GM21529 (cell line): ENCODE measurements around the gene VPS16.
A peak's percentile ranks its signal among the peaks of the same experiment; 100 is the strongest.

Experiments
- ATAC-seq: cut with Tn5 transposase; IDR thresholded peaks from one replicate; pipeline ENCODE4 v1.9.1; 2021; ENCODE audit not compliant: unreplicated experiment

The VPS16 gene

DNA sequence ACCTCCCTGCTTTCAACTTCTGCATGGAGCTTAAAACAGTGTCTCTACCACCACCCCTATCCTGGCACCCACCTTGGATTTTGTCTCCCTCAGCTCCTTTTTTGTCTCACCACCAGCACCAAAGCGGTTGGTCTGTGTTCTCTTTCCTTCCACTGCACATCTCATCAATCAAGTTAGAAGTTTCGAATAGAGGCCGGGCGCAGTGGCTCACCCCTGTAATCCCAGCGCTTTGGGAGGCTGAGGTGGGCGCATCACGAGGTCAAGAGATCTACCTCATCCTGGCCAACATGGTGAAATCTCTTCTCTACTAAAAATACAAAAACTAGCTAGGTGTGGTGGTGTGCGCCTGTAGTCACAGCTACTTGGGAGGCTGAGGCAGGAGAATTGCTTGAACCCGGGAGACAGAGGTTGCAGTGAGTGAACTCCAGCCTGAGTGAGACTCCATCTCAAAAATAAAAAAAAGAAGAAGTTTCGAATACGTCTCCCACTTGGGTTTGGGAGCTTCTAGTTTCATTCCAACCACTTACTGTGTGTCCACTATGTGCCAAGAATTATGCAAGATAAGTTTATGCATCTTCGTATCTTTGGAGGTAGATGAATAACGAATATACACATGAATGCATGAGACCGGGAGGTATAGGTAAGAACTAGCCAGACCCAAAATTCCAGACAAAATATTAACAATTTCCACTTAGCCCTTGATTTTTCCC lies 6.0 kb upstream of the VPS16 start:
- ATAC-seq, result no peak

DNA sequence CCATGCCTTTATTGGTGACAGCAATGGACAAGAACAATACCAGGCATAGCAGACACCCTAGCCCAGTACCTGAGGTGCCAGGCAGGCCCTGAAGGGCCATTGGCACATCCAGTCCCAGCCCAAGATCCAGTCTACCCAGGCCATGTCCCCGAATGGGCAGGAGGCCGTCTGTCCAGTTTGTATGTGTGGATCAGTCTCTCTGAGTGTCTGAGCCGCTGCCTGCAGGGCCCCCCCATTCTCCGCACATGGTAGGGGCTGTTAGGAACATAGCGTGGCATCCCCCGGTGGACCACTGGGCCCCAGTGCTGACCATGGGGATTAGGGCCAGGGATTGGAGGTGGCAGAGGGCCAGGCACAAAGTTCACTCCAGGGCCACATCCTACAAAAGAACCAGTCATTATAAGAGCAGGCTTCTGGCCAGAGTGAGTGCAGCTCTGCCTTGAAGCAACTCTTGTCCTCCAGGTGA lies 5.2 kb upstream of the VPS16 start:
- ATAC-seq, result no peak

DNA sequence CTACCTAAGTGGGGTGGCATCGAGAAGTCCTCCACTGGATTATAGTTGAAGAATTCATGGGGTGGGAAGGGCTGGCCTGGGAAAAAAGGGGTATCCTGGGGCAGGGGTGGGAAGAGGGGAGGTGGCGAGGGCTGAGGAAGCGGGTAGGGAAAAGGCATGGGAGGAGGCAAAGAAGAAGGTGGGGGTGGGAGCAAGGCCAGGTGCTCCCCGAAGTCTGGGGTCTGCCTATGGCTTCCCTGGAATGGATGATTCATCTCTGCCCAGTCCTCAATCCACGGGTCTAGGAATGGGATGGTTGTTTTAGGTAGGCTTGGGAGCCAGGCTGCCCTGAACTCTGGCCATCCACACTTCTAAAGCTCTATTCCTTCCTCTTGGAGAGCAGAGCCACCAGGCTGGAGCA lies 4.5 kb upstream of the VPS16 start:
- ATAC-seq, result no peak

DNA sequence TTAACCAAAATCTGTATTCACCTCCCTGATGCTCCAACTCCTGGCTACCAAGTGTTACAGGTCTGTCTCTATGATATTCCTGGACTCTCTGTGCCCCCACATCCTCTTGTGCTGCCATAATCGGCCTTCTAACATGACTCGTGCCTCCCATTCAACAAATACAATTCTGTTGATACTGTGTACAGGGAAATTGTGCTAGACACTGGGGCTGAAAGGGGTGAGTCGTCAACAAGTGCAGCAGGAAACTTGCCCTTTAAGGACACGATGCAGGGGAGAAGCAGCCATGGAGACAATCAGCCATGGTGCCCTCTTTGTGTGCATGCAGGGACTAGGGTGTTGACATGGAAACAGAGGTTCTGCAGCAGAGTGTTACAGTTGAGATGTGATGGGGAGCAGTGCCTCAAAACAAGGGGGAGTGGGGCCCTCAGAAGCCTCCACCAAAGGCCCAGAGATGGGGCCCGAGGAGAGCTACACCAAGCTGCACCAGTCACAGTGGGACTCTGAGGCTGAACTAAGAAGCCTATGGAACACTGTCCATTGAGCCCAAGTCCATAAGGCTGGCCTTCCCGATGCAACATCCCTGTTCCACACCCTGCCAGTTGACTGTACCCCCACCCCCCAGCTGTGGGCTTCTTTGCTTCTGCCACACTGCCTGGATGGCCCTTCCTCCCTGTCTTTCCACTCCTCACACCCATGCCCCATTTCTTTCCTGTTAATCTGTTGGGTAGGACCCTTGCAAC lies 3.2 kb upstream of the VPS16 start:
- no peak for ATAC-seq

DNA sequence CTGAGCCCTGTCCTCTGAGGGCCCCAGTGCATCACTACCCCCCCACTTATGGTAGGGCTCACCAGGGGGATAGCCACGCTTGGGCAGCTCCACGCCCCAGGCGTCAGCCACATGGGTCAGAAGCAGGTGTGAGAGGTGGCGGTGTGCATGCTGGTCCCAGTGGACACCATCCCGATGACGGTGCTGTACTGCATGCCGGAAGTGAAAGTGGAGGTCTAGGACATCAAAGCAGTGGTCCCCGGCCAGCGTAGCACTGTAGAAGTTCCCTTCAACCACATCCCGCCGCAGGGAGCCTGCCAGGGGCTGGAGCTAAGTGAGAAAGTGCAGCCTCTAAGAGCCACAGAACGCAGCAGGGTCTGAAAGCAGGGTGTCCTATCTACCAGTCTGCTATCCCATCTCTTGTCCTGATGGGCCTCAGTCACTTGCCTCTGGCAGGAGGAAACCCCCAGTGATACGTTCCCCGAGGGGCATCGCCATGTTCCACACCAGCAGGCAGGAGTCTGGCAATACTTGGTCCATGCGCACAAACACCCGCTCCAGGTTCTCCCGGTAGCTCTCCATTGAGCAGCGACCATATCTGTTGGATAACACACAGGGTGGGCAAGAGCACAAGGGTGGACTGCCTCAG lies 2.3 kb upstream of the VPS16 start:
- ATAC-seq, result no peak

DNA sequence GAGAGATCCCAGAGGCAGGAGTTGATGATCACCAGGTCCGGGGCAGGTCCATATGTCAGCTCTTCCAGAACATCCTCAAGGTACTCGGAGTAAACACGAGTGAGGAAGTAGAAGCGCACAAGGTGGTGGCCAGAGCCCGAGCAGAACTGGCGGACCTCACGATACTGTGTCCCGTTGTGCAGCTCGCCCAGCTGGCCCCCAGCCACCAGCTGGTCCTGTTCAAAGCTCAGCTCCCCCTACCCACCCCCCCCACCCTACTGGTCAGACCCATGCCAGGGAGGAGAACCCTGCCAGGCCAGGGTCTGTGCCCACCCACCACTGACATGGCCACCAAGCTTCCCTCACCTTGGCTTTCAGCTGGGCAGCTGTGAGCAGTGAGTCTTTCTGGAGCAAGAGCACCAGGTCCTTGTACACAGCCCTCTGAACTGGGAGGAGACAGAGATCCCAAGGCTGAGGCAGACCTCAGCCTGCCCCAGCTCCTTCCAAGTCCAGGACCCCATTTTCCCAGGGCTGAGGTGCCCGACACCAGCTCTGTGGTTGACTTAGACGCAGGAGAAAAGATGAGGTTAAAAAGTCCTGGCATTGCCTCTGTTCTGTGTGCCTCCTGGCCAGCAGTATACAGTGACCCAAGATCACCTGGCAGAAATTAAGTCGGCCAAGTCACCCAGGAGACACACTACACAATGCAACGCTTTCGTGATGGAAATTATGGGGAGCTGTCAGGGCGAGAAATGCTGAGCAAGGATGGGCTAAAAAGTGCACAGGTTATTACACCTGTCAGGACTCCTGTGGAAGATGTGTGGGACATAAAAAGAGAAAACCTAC lies 1.5 kb upstream of the VPS16 start:
- no peak for ATAC-seq

DNA sequence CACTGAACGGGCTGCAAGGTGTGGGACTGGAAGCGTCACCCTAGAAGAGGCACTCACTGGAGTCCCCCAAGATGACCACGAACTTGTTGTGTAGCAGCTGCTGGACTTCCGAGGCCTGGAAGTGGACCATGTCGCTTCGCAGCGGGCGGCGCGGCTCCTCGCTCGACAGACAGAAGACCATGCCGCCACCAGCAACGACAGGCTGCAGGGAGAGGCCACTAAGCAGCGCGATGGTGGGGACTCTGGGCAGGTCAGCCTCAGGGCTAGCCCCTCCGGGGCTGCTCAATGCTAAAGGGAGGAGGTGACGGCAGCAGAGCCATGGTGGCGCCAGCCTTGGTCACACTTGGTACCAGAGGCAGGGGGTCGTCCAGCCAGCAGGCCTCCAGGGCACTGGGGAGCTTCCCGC lies 810 bp upstream of the VPS16 start:
- no peak for ATAC-seq

DNA sequence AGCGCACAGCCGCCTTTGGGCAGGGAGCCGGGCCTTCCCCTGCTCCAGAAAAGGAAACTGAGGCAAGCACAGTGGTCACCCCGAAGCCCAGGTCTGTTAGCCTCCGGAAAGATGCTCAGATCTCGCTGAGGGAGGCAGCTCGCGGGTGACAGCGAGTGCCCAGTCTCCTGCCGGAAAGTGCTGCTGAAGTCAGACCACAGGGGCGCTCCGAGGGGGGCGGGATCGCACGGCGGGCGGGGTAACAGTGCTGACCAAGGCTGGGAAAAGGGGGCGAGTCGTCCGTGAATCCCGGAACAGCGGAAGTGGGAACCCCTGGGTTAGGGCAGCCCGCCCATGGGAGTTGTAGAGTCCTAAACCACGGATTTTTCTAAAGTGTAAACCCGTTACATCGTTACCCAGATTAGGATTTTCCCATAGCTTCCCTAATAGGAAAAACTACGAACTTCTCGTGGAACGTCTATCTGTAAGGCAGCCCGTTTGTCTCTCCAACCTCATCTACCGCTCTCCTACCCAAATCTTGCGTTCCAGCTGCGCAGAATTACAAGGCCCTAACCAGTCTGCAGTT lies 504 bp downstream of the VPS16 start:
- ATAC-seq, result peak; percentile 41

DNA sequence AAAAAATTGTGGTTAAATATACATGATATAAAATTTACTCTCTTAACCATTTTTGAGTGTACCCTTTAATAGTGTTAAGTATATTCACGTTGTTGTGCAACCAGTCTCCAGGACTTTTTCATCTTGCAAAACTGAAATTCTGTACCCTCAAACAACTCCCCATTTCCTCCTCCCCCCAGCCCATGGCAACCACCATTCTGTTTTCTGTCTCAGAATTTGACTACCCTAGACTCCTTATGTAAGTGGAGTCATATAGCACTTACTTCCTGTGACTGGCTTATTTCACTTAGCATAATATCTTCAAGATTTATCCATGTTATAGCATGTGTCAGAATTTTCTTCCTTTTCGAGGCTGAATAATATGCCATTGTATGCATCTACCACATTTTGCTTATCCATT lies 5.1 kb downstream of the VPS16 start:
- ATAC-seq, result no peak

DNA sequence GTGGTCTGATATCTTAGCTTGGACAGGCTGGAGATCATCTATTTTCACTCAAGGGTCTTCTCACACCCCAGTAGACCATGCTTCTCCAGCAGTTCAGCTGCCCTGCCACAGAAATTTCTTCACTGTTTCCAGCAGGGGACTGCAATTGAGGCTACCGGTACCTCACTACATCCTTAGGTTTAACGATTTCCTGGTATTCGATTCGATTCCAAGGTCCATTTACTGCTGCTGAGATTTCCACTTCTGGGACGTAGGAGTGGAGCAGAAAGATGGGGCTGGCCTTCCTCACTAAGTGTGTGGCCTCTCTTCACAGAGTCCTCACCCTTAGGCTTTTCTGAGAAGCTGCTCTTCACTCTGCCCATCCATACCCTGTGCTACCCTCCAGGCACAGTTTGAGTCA lies 6.2 kb downstream of the VPS16 start:
- no peak for ATAC-seq

DNA sequence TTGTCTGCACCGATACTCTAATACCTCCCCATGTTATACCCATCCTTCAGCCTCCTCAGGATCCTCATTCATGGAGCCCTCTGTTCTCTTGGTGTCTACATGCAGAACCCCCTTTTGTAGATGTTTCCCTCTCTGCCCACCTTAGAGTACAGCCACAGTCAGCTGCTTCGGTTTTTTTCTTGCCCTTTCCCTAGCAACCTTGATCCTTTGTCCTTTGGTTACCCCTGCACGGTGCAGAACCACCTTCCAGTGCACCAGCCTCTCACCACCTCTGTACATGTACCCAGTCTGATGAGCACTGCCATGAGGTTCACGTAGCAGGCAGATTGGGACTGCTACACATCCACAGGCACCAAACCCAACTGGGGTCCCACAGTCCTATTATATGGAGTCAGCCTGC lies 7.3 kb downstream of the VPS16 start:
- ATAC-seq, result no peak

DNA sequence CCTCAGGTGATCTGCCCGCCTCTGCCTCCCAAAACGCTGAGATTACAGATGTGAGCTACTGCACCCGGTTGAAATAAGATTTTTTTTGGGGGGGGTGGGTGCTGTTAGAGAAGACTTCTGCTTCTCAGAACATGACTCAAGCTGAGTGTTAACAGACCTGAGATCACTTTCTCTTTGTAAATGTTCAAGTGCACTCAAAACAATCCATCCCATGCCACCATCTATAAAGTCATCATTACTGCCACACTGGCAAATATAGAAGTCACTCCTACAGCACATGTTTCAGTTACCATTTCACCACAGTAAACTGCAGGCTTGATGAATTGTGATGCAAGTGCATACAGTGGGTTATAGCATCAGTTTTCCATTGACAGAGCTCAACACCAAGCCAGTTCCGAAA lies 9.0 kb downstream of the VPS16 start:
- no peak for ATAC-seq

DNA sequence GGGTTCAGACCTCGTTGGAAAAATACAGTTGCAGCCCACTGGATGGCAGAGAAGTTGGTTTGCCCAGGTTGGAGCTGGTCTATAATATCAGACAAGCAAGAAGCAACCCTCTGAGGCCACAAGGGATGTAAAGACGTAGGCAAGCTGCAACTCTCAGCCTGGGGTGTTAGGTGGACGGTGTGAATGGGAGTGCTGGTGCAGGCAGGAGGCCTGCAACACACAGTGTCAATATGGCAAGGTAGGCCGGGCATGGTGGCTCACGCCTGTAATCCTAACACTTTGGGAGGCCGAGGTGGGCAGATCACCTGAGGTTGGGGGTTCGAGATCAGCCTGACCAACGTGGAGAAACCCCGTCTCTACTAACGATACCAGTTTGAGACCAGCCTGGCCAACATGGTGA lies 10.5 kb downstream of the VPS16 start:
- no peak for ATAC-seq

DNA sequence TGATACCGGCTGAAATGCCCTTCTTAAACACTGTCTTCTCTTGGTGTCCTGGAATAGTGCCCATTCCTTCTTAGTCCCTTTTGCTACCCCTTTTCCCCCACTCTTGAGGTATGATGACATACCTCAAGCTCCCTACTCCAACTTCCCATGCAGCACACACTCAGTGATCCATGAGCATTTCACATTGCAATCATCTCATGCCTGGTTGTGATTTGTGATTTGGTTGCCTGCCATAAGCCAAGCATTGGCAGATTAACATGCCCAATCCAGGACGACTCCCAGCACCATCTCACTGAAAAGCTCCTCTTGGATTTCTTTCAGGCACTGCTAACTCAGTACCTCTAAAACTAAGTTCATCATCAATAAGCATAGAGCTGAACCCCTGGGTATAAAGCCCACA lies 18.0 kb downstream of the VPS16 start:
- no peak for ATAC-seq

DNA sequence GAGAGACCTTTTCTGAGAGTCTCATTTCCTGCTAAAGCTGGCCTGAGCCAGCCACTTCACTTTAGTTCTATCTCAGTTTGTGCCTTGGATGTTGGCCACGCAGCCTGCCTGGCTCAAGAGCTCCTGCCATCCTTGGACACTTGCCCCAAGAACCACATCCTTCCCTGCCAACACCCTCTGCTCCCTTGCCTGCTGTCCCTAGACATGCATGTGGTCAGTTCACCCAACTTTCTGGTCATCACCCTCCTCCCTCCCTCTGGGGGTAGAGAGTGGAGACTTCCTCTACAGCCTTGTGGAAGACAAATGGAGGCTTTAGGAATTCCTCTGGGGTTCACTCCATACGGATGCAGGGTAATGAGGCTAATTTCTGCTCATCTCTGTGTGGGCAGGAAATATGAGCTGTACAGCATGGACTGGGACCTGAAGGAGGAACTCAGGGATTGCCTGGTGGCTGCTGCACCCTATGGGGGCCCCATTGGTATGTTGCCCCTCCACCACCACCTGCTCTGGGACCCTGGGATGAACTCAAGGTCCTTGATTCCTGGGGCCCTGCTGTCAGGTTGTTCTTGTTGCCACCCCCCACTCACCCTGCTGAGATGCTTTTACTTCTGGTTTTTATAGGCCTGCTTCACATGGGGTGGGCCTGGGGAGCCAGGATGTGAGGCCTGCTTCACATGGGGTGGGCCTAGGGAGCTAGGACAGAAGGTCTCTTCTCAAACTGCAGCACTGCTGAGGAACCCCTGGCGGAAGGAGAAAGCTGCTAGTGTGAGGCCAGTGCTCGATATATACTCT lies 19.0 kb downstream of the VPS16 start:
- ATAC-seq, result no peak

DNA sequence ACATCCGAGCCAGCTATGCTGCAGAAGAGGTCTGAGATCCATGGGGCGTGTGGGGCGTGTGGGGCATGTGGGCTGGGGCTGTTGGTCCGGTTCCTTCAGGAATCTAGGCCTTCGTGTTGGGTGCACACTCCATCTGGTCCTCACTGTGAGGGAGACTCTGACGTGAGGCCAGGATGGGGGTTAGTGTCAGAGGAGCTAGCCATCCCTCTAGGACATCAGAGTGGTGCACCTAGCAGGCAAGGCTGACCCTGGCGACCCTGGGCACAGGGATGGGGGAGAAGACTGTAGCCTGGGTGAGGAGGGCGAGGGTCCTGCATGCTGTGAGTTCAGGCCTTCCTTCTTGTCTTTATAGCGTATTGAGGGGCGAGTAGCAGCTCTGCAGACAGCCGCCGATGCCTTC lies 24.1 kb downstream of the VPS16 start:
- no peak for ATAC-seq

DNA sequence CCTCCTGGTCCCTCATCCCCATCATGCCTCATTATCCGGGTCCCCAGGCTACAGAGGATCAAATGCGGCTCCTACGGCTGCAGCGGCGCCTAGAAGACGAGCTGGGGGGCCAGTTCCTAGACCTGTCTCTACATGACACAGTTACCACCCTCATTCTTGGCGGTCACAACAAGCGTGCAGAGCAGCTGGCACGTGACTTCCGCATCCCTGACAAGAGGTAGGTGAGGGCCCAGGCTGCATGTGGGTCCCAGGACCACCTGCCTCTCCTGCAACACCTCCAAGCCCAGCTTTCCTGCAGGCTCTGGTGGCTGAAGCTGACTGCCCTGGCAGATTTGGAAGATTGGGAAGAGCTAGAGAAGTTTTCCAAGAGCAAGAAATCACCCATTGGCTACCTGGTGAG lies 24.6 kb downstream of the VPS16 start:
- ATAC-seq, result no peak

DNA sequence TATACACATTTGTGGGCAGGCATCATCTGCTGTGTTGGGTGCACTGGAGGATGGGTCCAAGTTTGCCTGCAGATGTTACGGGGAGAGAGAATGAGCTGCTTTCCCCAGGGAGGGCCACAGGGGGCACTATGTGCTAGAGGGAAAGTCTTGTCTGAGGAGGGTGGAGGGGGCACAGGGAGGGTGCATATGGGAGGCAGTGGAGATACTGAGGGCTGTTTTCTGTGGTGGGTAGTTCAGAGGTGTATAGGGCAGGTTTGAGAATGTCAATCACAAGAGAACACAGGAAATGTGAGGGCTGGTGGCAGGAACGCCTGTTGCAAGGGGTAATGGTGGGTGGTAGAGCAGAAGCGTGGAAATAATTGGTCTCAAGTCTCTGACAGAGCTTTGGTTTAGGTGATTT lies 25.1 kb downstream of the VPS16 start:
- ATAC-seq, result no peak

DNA sequence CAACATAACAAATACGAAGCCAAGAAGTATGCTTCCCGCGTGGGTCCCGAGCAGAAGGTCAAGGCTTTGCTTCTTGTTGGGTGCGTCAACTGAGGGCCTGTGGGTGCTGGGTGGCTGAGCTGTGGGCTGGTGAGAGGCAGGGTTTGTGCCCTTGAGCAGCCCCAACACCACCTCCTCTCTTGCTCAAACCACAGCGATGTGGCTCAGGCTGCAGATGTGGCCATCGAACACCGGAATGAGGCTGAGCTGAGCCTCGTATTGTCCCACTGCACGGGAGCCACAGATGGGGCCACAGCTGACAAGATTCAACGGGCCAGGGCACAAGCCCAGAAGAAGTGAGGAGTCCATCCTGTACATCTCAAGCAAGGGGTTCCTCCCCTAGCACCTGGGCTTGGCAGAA lies 25.7 kb downstream of the VPS16 start:
- ATAC-seq, result no peak
